ENCODE data around the gene IMP4.
"Not testable (repeated sequence)": the region's sequence is repeated elsewhere in the genome, so short reads cannot be mapped to it uniquely, and the experiment has no call there.

The IMP4 gene

DNA sequence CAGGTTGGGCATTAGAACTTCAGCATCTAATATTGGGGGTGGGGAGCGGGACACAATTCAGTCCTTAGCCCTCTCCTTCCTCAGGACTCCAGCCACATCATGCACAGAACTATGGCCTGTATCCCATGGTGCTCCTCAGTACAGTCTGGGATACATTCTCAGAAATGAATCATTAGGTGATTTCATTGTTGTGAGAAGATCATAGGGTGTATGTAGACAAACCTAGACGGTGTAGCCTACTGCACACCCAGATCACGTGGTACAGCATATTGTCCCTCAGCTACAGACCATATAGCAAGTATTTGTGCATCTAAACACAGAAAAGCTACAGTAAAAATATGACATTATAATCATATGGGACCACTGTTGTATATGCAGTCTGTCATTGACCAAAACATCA is 23.2 kb upstream of the IMP4 start:
- no peaks in the 10 kb centered on the region for H3K4me1 ChIP-seq (ENCODE audit: low read depth, poor library complexity, severe bottlenecking)
- no peak overlapping the region for H2AFZ ChIP-seq (ENCODE audit: low read depth)
- H3K27me3 ChIP-seq (ENCODE audit: insufficient read depth, low read depth) = no peaks in the 10 kb centered on the region
- no peaks in the 10 kb centered on the region for H4K20me1 ChIP-seq (ENCODE audit: insufficient read depth)
- H3K36me3 ChIP-seq (ENCODE audit: insufficient read depth) = no peaks in the 10 kb centered on the region
- H3K4me3 ChIP-seq (IDR thresholded peaks at IDR 0.05; ENCODE audit: insufficient read depth, low read depth, low read length) = no peak overlapping the region
- no peak overlapping the region for H3K4me2 ChIP-seq
- H3K27ac ChIP-seq = no peak overlapping the region
- TF ChIP-seq CTCF (conservative IDR thresholded peaks at IDR 0.05; ENCODE audit: low read depth, low read length) = no peak
- no peaks in the 10 kb centered on the region for H3K79me2 ChIP-seq (ENCODE audit: insufficient read depth, low read depth)
- H3K9ac ChIP-seq = no peak overlapping the region

GRCh38 chr2:130327703-130328527 is 14.8 kb upstream of the IMP4 start:
- Histone ChIP-seq H3K36me3 (ENCODE audit: insufficient read depth) (no peaks in the 10 kb centered on the region), H4K20me1 (ENCODE audit: insufficient read depth) (no peaks in the 10 kb centered on the region), H3K79me2 (ENCODE audit: insufficient read depth, low read depth) (no peaks in the 10 kb centered on the region), H3K27me3 (ENCODE audit: insufficient read depth, low read depth) (no peaks in the 10 kb centered on the region), H3K27ac (no peak overlapping the region), H3K4me2 (no peak overlapping the region), H2AFZ (ENCODE audit: low read depth) (no peak overlapping the region), H3K4me1 (ENCODE audit: low read depth, poor library complexity, severe bottlenecking) (no peaks in the 10 kb centered on the region), H3K4me3 (IDR thresholded peaks at IDR 0.05; ENCODE audit: insufficient read depth, low read depth, low read length) (no peak overlapping the region), H3K9ac (no peak overlapping the region)
- no peak for TF ChIP-seq CTCF (conservative IDR thresholded peaks at IDR 0.05; ENCODE audit: low read depth, low read length)

DNA sequence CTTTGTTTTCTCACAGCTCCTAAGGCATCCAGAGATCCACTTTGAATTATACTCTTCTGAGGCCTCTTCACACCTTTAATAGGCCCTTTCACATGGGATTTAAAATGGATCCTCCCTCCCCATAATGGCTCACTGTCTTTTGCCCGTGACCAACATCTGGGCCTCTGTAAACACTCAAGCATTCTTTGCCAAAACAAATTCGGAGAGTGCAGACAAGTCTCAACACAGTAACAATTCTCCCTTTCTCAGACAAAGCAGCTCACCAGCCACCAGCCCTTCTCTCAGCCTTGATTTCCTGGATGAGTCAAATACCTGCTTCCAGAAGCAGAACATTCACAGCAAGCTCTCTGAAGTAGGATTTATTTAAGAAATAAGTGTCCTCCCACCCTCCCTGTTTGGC is 14.0 kb upstream of the IMP4 start:
- Histone ChIP-seq H3K36me3 (ENCODE audit: insufficient read depth) (no peaks in the 10 kb centered on the region), H3K4me1 (ENCODE audit: low read depth, poor library complexity, severe bottlenecking) (no peaks in the 10 kb centered on the region), H3K27ac (no peak overlapping the region), H3K4me3 (IDR thresholded peaks at IDR 0.05; ENCODE audit: insufficient read depth, low read depth, low read length) (no peak overlapping the region), H3K9ac (no peak overlapping the region), H2AFZ (ENCODE audit: low read depth) (no peak overlapping the region), H4K20me1 (ENCODE audit: insufficient read depth) (no peaks in the 10 kb centered on the region), H3K79me2 (ENCODE audit: insufficient read depth, low read depth) (no peaks in the 10 kb centered on the region), H3K27me3 (ENCODE audit: insufficient read depth, low read depth) (no peaks in the 10 kb centered on the region), H3K4me2 (no peak overlapping the region)
- no peak for TF ChIP-seq CTCF (conservative IDR thresholded peaks at IDR 0.05; ENCODE audit: low read depth, low read length)

DNA sequence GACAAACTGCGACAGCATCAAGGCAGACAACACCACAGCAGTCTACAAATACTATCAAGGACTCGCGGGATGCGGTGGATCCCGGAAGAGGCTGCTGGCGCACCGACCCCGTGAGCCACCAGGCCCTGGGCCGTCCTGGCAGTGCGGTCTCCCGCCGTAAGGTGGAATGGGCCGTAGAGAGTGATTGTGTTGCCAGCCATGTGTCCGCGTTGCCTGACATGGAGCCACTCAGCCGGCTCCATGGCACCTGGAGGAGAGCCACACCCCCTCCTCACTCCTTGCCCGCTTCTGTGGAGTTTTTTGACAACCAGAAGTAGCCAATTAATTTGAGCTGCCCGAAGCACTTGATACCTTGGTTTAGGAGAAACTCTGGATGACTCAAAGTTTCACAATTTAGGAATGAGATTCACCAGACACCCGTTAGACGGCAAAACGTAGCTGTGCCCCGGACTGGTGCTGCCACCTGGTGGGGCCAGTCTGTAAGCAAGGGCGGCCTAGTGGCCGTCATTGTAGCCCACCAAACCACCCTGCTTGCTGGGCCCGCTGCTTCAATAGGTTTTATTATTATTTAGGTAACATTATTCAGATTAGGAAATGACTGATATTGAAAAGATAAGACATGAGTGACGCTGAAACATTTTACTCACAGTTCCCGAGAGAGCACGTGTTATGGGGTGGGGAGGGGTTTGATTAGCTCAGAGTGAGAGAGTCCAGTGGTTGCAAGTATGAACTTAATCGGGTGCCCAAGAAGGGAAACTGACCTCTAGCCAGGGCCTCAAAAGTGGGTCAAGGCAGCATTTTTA is 10.2 kb upstream of the IMP4 start:
- no peak overlapping the region for H3K9ac ChIP-seq
- no peak overlapping the region for H2AFZ ChIP-seq (ENCODE audit: low read depth)
- TF ChIP-seq CTCF (conservative IDR thresholded peaks at IDR 0.05; ENCODE audit: low read depth, low read length) = peak; percentile 66
- no peak overlapping the region for H3K27ac ChIP-seq
- H3K4me1 ChIP-seq (ENCODE audit: low read depth, poor library complexity, severe bottlenecking) = no peaks in the 10 kb centered on the region
- H3K4me3 ChIP-seq (IDR thresholded peaks at IDR 0.05; ENCODE audit: insufficient read depth, low read depth, low read length) = no peak overlapping the region
- no peaks in the 10 kb centered on the region for H4K20me1 ChIP-seq (ENCODE audit: insufficient read depth)
- H3K27me3 ChIP-seq (ENCODE audit: insufficient read depth, low read depth) = no peaks in the 10 kb centered on the region
- no peaks in the 10 kb centered on the region for H3K79me2 ChIP-seq (ENCODE audit: insufficient read depth, low read depth)
- no peaks in the 10 kb centered on the region for H3K36me3 ChIP-seq (ENCODE audit: insufficient read depth)
- H3K4me2 ChIP-seq = no peak overlapping the region

DNA sequence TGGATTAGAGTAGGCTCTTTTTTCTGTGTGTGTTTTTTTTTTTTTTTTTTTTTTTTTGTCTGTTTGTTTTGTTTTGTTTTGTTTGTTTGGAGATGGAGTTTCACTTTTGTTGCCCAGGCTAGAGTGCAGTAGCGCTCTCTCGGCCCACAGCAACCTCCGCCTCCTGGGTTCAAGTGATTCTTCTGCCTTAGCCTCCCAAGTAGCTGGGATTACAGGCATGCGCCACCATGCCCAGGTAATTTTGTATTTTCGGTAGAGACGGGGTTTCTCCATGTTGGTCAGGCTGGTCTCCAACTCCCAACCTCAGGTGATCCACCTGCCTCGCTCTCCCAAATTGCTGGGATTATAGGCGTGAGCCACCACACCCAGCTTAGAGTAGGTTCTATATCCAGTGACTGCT is 9.4 kb upstream of the IMP4 start:
- not testable (repeated sequence) for H3K4me2 ChIP-seq; H3K27me3 ChIP-seq (ENCODE audit: insufficient read depth, low read depth); H3K4me1 ChIP-seq (ENCODE audit: low read depth, poor library complexity, severe bottlenecking); H3K27ac ChIP-seq; H3K36me3 ChIP-seq (ENCODE audit: insufficient read depth); H3K9ac ChIP-seq; H2AFZ ChIP-seq (ENCODE audit: low read depth); H3K79me2 ChIP-seq (ENCODE audit: insufficient read depth, low read depth); H4K20me1 ChIP-seq (ENCODE audit: insufficient read depth); H3K4me3 ChIP-seq (IDR thresholded peaks at IDR 0.05; ENCODE audit: insufficient read depth, low read depth, low read length)
